Transverse colon (tissue), 4 donors: ENCODE results near the gene SOD1. TPM values are rescaled to one million over a fixed set of nuclear protein-coding genes. Genes with fewer than 3 reads are reported as not detected.
"Not testable (repeated sequence)": the region's sequence is repeated elsewhere in the genome, so short reads cannot be mapped to it uniquely, and the experiment has no call there.

Experiments used
- DNase-seq: peaks from one replicate; pipeline ENCODE4 v3.0.0-alpha.2; 2019
- H3K27ac ChIP-seq, 4 donors: fragments of 200-600 bp; sonication (generic); 2 replicates each; pipeline ENCODE4 v1.5.1; 2016 to 2018; ENCODE audit warnings: inconsistent platforms in 4 of 4
- H3K27me3 ChIP-seq: fragments of 200-600 bp; sonication (generic); 2 replicates; pipeline ENCODE4 v1.5.1; 2017; ENCODE audit warnings: inconsistent platforms
- H3K36me3 ChIP-seq, 4 donors: fragments of 200-600 bp; sonication (generic); 2 replicates each; pipeline ENCODE4 v1.5.1; 2017 to 2019; ENCODE audit warnings: inconsistent platforms in 4 of 4
- H3K4me1 ChIP-seq, 4 donors: fragments of 200-600 bp; sonication (generic); 2 replicates each; pipeline ENCODE4 v1.5.1; 2017 to 2020; ENCODE audit warnings: inconsistent platforms in 4 of 4
- H3K4me3 ChIP-seq, 4 donors: fragments of 200-600 bp; sonication (generic); 1 replicate in 1 of 4; 2 replicates in 3 of 4; pipeline versions ENCODE4 v1.5.1 to v1.6.1; 2017 to 2019; ENCODE audit warnings: inconsistent platforms in 4 of 4
- H3K9me3 ChIP-seq, 2 donors: fragments of 200-600 bp; sonication (generic); 2 replicates each; pipeline ENCODE4 v1.5.1; 2017 to 2019; ENCODE audit warnings: inconsistent platforms in 2 of 2
- CTCF ChIP-seq, 5 experiments: fragments of 200-600 bp in 3 of 5; fragments of 450-650 bp in 2 of 5; sonication (generic) in 3 of 5; IDR thresholded peaks; 1 replicate in 2 of 5; 2 replicates in 3 of 5; pipeline ENCODE4 v1.5.1; 2016 to 2017; ENCODE audit warnings: antibody characterized with exemption in 5 of 5, inconsistent platforms in 3 of 5, mild to moderate bottlenecking in 2 of 5, moderate library complexity in 1 of 5
- EP300 ChIP-seq: sonication (generic); formaldehyde crosslinking; IDR thresholded peaks from one replicate; pipeline ENCODE4 v1.6.1; 2017; ENCODE audit warnings: antibody characterized with exemption, low read depth
- POLR2A ChIP-seq: fragments of 450-650 bp; IDR thresholded peaks from one replicate; pipeline ENCODE4 v1.6.1; 2016; ENCODE audit warnings: antibody characterized with exemption, mild to moderate bottlenecking, moderate library complexity
- POLR2AphosphoS5 ChIP-seq, 3 donors: sonication (generic); formaldehyde crosslinking; IDR thresholded peaks; one replicate each; pipeline ENCODE4 v1.6.1; 2016; ENCODE audit warnings: antibody characterized with exemption in 3 of 3
- WGBS, 2 donors: methylation state at CpG; one replicate each; pipeline ENCODE4 v1.1.5; 2018; ENCODE audit warnings: low coverage in 1 of 2; 5-methylcytosine and 5-hydroxymethylcytosine counted together
- in situ Hi-C, 4 donors: fragments of 200-750 bp; cut with MboI; loops; one replicate each; pipeline versions ENCODE4 v1.15.0 to v1.15.1; 2017; ENCODE audit warnings: low sequenced_read_pairs in 3 of 4, low pct_ligation_motif_present in 1 of 4, low pct_unique_long_range_greater_than_20kb in 1 of 4
- intact Hi-C: fragments of 100-400 bp; cut with DNase I; formaldehyde crosslinking; loops from one replicate; pipeline ENCODE4 v1.15.1; 2023; ENCODE audit warnings: low total_unique reads
- total RNA-seq, 4 donors: library from RNA; depleted of rRNA; stranded (reverse); fragments of >200 nt; gene quantifications; one replicate each; pipeline ENCODE4 v1.1.0, GENCODE V29; 2016

SOD1 gene
- total RNA-seq, 4 donors from 2014 or later: 117 to 312 (median 256) TPM

GRCh38 chr21:31624961-31625491 is 34.5 kb upstream of the SOD1 start:
- no peaks in the 10 kb centered on the region for H3K4me1 ChIP-seq
- TF ChIP-seq POLR2AphosphoS5 (IDR thresholded peaks at IDR 0.05): no peak
- no peak for TF ChIP-seq POLR2A
- no peak for TF ChIP-seq CTCF (IDR thresholded peaks at IDR 0.05)
- TF ChIP-seq EP300: no peak
- WGBS, 2 donors: 88% methylated on average over 5 to 11 of the region's 11 CpGs
- in situ Hi-C loops: no loop called here
- no peaks in the 10 kb centered on the region for H3K36me3 ChIP-seq
- H3K27ac ChIP-seq: no peak overlapping the region
- no peaks in the 10 kb centered on the region for H3K9me3 ChIP-seq
- intact Hi-C loops: no loop called here
- no peaks in the 10 kb centered on the region for H3K27me3 ChIP-seq
- H3K4me3 ChIP-seq: no peak overlapping the region
- no peak for DNase-seq

GRCh38 chr21:31629972-31630711 is 29.4 kb upstream of the SOD1 start:
- TF ChIP-seq POLR2A (no peak), CTCF (IDR thresholded peaks at IDR 0.05) (no peak), EP300 (no peak), POLR2AphosphoS5 (IDR thresholded peaks at IDR 0.05) (no peak)
- no peaks in the 10 kb centered on the region for H3K36me3 ChIP-seq
- H3K9me3 ChIP-seq: no peaks in the 10 kb centered on the region
- intact Hi-C loops (no loop called here), in situ Hi-C loops (no loop called here)
- H3K4me3 ChIP-seq: no peak overlapping the region
- no peaks in the 10 kb centered on the region for H3K4me1 ChIP-seq
- H3K27ac ChIP-seq: no peak overlapping the region
- H3K27me3 ChIP-seq: no peaks in the 10 kb centered on the region
- WGBS, 2 donors: 73 to 74% methylated on average over 3 to 8 of the region's 8 CpGs
- DNase-seq: no peak

GRCh38 chr21:31631881-31632280 is 27.6 kb upstream of the SOD1 start:
- H3K9me3 ChIP-seq, H3K27ac ChIP-seq, H3K4me3 ChIP-seq, in situ Hi-C loops, H3K27me3 ChIP-seq, H3K36me3 ChIP-seq, DNase-seq, intact Hi-C loops, H3K4me1 ChIP-seq: not testable (repeated sequence)
- WGBS, 2 donors: 90 to 100% methylated on average over 1 to 6 of the region's 6 CpGs

GRCh38 chr21:31634993-31635392 is 24.5 kb upstream of the SOD1 start:
- in situ Hi-C loops (no loop called here), intact Hi-C loops (no loop called here)
- Histone ChIP-seq H3K36me3 (no peaks in the 10 kb centered on the region), H3K4me1 (no peaks in the 10 kb centered on the region), H3K27me3 (no peaks in the 10 kb centered on the region), H3K4me3 (no peak overlapping the region), H3K9me3 (peaks cover 0 to 5% of the 10 kb centered on the region in 2 donors), H3K27ac (no peak overlapping the region)
- 87 to 93% methylated on average over 3 of the region's 3 CpGs for WGBS, 2 donors
- DNase-seq: no peak
- no peak for TF ChIP-seq POLR2AphosphoS5 (IDR thresholded peaks at IDR 0.05)
- TF ChIP-seq EP300: no peak
- no peak for TF ChIP-seq CTCF (IDR thresholded peaks at IDR 0.05)
- TF ChIP-seq POLR2A: no peak
